Measurements from ENCODE around the gene AGO1. TPM values are rescaled to one million over a fixed set of nuclear protein-coding genes. Genes with fewer than 3 reads are reported as not detected.

Gene AGO1
- total and polyA plus RNA-seq, 10 of the 15 experiments (the other 5 are each of a cell fraction or from before 2014, with no cell fraction given) = 1.8 to 24.0 (median 8.1) TPM

- no peaks in the 10 kb centered on the region for H3K9me3 ChIP-seq (replicated peaks; ENCODE audit: control insufficient read depth, insufficient read depth, low read length)
- H3K27me3 ChIP-seq (replicated peaks in 1 of 2; ENCODE audit: control insufficient read depth in 2 of 2, insufficient read depth in 2 of 2, low read length in 1 of 2) = no peaks in the 10 kb centered on the region
- in situ Hi-C loops (cut with MboI) (no loop called here), intact Hi-C loops (cut with micrococcal nuclease; ENCODE audit: unreplicated experiment) (loop anchor here (5.0 kb wide), 1 partner anchor 232 kb away; the partner anchor contains the start of gene ADPRS)
- H3K4me3 ChIP-seq = no peak overlapping the region
- ChIA-PET POLR2A (no interaction called here), SMC1A (ENCODE audit: uncharacterized antibody, unreplicated experiment) (no interaction called here), RAD21 (ENCODE audit: unreplicated experiment) (no interaction called here), CTCF (interaction anchor here (0.6 to 1.2 kb wide), 3 partner anchors 80 to 243 kb away, joined by 3 read pairs; partner anchors contain the start of gene CLSPN)
- BruUV-seq (replicated peaks) = no TSS peak
- H3K4me1 ChIP-seq (ENCODE audit: control insufficient read depth, insufficient read depth, low read length) = no peaks in the 10 kb centered on the region
- H4K20me1 ChIP-seq (ENCODE audit: control insufficient read depth, insufficient read depth) = no peaks in the 10 kb centered on the region
- H3K27ac ChIP-seq (ENCODE audit: control insufficient read depth, insufficient read depth) = no peak overlapping the region
- FAIRE-seq = no peak
- H3K9ac ChIP-seq (ENCODE audit: control insufficient read depth, insufficient read depth, low read length) = no peak overlapping the region
- H3K4me2 ChIP-seq (ENCODE audit: control insufficient read depth, insufficient read depth) = no peak overlapping the region
- no peaks in the 10 kb centered on the region for H3K36me3 ChIP-seq (ENCODE audit: control insufficient read depth in 2 of 2, insufficient read depth in 2 of 2, low read length in 1 of 2)
- H3K79me2 ChIP-seq (ENCODE audit: control insufficient read depth, insufficient read depth, low read length) = no peaks in the 10 kb centered on the region
- WGBS (ENCODE audit: insufficient coverage, insufficient replicate concordance, low lambda C conversion rate, missing lambda C conversion rate) = 90% methylated on average over 9 of the region's 9 CpGs
- TF ChIP-seq ZNF207 (IDR thresholded peaks at IDR 0.05; ENCODE audit: borderline replicate concordance) (no peak), NR2F1 (conservative IDR thresholded peaks at IDR 0.05) (no peak), MAX (IDR thresholded peaks at IDR 0.05; ENCODE audit: low read depth, low read length) (no peak), RBBP5 (conservative IDR thresholded peaks at IDR 0.05) (no peak), CUX1 (IDR thresholded peaks at IDR 0.05; ENCODE audit: insufficient replicate concordance, low read depth, low read length) (no peak), ZNF592 (IDR thresholded peaks at IDR 0.05) (no peak), MEF2A (IDR thresholded peaks at IDR 0.05; ENCODE audit: insufficient read depth, low read depth, low read length) (no peak), FOXM1 (IDR thresholded peaks at IDR 0.05; ENCODE audit: low read depth, low read length) (no peak), YY1 (IDR thresholded peaks at IDR 0.05; ENCODE audit: low read depth, low read length) (no peak), HDAC2 (IDR thresholded peaks at IDR 0.05) (no peak), RUNX3 (IDR thresholded peaks at IDR 0.05; ENCODE audit: low read length) (no peak), BHLHE40 (IDR thresholded peaks at IDR 0.05; ENCODE audit: borderline replicate concordance in 1 of 2, low read depth in 2 of 2, low read length in 1 of 2) (no peak), NFYA (IDR thresholded peaks at IDR 0.05; ENCODE audit: borderline replicate concordance, low read depth, low read length) (no peak), PAX8 (IDR thresholded peaks at IDR 0.05) (no peak), CREB1 (IDR thresholded peaks at IDR 0.05; ENCODE audit: low read depth) (no peak), RCOR1 (conservative IDR thresholded peaks at IDR 0.05; ENCODE audit: low read depth, low read length) (no peak)
- H2AFZ ChIP-seq (ENCODE audit: control insufficient read depth, low read depth, low read length) = no peak overlapping the region
- DNase-seq (ENCODE audit: low read depth, low spot score) = no peak
- no peak for ATAC-seq
Observed at GRCh38 chr1:35854989-35855700, 27.9 kb upstream of the AGO1 start.
